Esophagus muscularis mucosa (tissue), 4 donors: Measurements from ENCODE around the gene LRRC39.

ENCODE experiments used
- EP300 ChIP-seq: sonication (generic); formaldehyde crosslinking; IDR thresholded peaks from one replicate; pipeline ENCODE4 v1.6.1; 2017; ENCODE audit warnings: antibody characterized with exemption
- POLR2A ChIP-seq: fragments of 450-650 bp; IDR thresholded peaks from one replicate; pipeline ENCODE4 v1.6.1; 2017; ENCODE audit warnings: antibody characterized with exemption, moderate library complexity, mild to moderate bottlenecking, low read depth
- POLR2AphosphoS5 ChIP-seq, 2 donors: sonication (generic); formaldehyde crosslinking; IDR thresholded peaks; one replicate each; pipeline ENCODE4 v1.6.1; 2017; ENCODE audit warnings: antibody characterized with exemption in 2 of 2
- TF ChIP-seq, protein P1 (sequence below), 3 experiments: fragments of 200-600 bp in 2 of 3; fragments of 450-650 bp in 1 of 3; sonication (generic) in 2 of 3; IDR thresholded peaks; one replicate each; pipeline ENCODE4 v1.5.1; 2017 to 2019; ENCODE audit warnings: antibody characterized with exemption in 3 of 3, mild to moderate bottlenecking in 2 of 3, moderate library complexity in 1 of 3

DNA sequence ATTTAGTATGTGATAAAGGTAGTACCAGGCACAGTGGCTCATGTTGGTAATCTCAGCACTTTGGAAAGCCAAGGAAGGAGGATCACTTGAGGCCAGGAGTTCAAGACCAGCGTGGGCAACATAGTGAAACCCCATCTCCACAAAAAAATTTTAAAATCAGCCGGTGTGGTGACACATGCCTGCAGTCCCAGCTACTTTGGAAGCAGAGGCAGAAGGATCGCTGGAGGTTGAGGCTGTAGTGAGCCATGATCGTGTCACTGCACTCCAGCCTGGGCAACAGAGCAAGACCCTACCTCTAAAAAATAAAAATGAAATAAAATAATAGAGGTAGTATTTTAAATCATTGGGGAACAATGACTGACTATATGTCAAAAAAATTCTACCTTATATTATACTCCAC, 62.5 kb downstream of the LRRC39 start:
- TF ChIP-seq, protein P1, sequence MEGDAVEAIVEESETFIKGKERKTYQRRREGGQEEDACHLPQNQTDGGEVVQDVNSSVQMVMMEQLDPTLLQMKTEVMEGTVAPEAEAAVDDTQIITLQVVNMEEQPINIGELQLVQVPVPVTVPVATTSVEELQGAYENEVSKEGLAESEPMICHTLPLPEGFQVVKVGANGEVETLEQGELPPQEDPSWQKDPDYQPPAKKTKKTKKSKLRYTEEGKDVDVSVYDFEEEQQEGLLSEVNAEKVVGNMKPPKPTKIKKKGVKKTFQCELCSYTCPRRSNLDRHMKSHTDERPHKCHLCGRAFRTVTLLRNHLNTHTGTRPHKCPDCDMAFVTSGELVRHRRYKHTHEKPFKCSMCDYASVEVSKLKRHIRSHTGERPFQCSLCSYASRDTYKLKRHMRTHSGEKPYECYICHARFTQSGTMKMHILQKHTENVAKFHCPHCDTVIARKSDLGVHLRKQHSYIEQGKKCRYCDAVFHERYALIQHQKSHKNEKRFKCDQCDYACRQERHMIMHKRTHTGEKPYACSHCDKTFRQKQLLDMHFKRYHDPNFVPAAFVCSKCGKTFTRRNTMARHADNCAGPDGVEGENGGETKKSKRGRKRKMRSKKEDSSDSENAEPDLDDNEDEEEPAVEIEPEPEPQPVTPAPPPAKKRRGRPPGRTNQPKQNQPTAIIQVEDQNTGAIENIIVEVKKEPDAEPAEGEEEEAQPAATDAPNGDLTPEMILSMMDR (IDR thresholded peaks at IDR 0.05), result no peak
- no peak for TF ChIP-seq POLR2AphosphoS5 (IDR thresholded peaks at IDR 0.05)
- no peak for TF ChIP-seq POLR2A
- TF ChIP-seq EP300, result no peak
